IMR-90 (cell line): ENCODE data around the gene MEGF6.

Experiments
- BHLHE40 ChIP-seq: fragments of 150-350 bp; IDR thresholded peaks from 2 replicates; pipeline ENCODE4 v1.6.1; 2016; ENCODE audit warnings: mild to moderate bottlenecking, low read depth, low read length
- CEBPB ChIP-seq: IDR thresholded peaks from 2 replicates; pipeline ENCODE4 v1.6.1; 2012; ENCODE audit warnings: low read depth, low read length, improper control_type of control experiment
- MAFK ChIP-seq: IDR thresholded peaks from 2 replicates; pipeline ENCODE4 v1.6.1; 2012; ENCODE audit warnings: low read depth, low read length, improper control_type of control experiment
- MAZ ChIP-seq: IDR thresholded peaks from 2 replicates; pipeline ENCODE4 v1.6.1; 2012; ENCODE audit warnings: low read depth, mild to moderate bottlenecking, low read length, improper control_type of control experiment, moderate library complexity, borderline replicate concordance
- MXI1 ChIP-seq: IDR thresholded peaks from 2 replicates; pipeline ENCODE4 v1.6.1; 2012; ENCODE audit warnings: low read depth, mild to moderate bottlenecking, low read length, moderate library complexity, borderline replicate concordance
- POLR2A ChIP-seq: IDR thresholded peaks from 2 replicates; pipeline ENCODE4 v1.6.1; 2012; ENCODE audit warnings: mild to moderate bottlenecking, low read depth, low read length
- RFX5 ChIP-seq: IDR thresholded peaks from 2 replicates; pipeline ENCODE4 v1.8.0; 2012; ENCODE audit warnings: low read depth, mild to moderate bottlenecking, low read length, moderate library complexity
- TF ChIP-seq, protein P1 (sequence below): conservative IDR thresholded peaks from 2 replicates; pipeline ENCODE4 v1.5.1; 2012; ENCODE audit warnings: mild to moderate bottlenecking, low read depth, low read length, improper control_type of control experiment

DNA sequence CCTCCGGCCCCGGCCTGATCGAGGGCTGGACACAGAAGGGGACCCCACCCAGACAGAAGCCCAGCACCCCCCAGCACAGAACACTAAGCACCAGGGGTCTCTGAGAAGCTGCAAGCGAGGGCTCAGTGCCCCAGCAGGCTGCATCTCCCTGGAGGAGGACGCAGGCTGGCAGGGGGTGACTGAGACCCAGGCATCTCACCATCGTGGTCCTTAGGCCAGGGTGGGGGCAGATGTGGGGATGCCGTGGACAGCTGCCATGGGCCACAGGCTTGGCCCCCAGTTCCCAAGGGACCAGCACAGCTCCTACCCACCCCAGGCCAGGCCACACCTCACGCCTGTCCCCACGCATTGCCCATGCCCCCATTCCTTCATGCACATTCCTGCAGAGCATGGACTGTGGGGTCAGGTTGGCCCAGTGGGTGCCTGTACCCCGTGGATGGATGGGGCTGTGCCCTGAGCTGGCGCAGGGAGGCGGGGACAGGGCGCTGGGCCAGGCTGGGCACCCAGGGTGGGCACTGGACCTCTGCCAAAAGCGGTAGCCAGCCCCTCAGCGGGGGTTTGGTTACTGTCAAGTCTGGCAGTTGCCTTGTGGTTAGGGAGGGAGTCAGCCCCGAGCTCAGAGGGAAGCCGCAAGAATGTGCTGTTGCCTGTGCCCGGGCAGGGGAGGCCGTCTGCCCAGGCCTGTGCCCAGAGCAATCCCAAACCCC, 95.4 kb downstream of the MEGF6 start:
- TF ChIP-seq, protein P1, sequence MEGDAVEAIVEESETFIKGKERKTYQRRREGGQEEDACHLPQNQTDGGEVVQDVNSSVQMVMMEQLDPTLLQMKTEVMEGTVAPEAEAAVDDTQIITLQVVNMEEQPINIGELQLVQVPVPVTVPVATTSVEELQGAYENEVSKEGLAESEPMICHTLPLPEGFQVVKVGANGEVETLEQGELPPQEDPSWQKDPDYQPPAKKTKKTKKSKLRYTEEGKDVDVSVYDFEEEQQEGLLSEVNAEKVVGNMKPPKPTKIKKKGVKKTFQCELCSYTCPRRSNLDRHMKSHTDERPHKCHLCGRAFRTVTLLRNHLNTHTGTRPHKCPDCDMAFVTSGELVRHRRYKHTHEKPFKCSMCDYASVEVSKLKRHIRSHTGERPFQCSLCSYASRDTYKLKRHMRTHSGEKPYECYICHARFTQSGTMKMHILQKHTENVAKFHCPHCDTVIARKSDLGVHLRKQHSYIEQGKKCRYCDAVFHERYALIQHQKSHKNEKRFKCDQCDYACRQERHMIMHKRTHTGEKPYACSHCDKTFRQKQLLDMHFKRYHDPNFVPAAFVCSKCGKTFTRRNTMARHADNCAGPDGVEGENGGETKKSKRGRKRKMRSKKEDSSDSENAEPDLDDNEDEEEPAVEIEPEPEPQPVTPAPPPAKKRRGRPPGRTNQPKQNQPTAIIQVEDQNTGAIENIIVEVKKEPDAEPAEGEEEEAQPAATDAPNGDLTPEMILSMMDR: no peak
- no peak for TF ChIP-seq MAFK
- no peak for TF ChIP-seq POLR2A
- TF ChIP-seq MXI1: no peak
- TF ChIP-seq BHLHE40: no peak
- TF ChIP-seq MAZ: no peak
- TF ChIP-seq CEBPB: no peak
- TF ChIP-seq RFX5: no peak
